Epithelial cell of esophagus (primary cell): ENCODE results near the gene CRB3.

Experiments
- DNase-seq: peaks from one replicate; pipeline ENCODE4 v3.0.0; 2010; ENCODE audit warnings: low read depth
- H3K4me3 ChIP-seq: 2 replicates; pipeline ENCODE4 v1.5.1; 2011; ENCODE audit warnings: mild to moderate bottlenecking, low read length, control low read depth
- TF ChIP-seq, protein P1 (sequence below): IDR thresholded peaks from 2 replicates; pipeline ENCODE4 v1.5.1; 2011; ENCODE audit warnings: low read depth, mild to moderate bottlenecking, low read length, control low read depth, inconsistent platforms; ENCODE audit not compliant: insufficient read depth; ENCODE audit errors: missing control alignments

CRB3 gene

GRCh38 chr19:6491802-6492592 is 27.9 kb downstream of the CRB3 start:
- peak; percentile 16 for DNase-seq
- TF ChIP-seq, protein P1, sequence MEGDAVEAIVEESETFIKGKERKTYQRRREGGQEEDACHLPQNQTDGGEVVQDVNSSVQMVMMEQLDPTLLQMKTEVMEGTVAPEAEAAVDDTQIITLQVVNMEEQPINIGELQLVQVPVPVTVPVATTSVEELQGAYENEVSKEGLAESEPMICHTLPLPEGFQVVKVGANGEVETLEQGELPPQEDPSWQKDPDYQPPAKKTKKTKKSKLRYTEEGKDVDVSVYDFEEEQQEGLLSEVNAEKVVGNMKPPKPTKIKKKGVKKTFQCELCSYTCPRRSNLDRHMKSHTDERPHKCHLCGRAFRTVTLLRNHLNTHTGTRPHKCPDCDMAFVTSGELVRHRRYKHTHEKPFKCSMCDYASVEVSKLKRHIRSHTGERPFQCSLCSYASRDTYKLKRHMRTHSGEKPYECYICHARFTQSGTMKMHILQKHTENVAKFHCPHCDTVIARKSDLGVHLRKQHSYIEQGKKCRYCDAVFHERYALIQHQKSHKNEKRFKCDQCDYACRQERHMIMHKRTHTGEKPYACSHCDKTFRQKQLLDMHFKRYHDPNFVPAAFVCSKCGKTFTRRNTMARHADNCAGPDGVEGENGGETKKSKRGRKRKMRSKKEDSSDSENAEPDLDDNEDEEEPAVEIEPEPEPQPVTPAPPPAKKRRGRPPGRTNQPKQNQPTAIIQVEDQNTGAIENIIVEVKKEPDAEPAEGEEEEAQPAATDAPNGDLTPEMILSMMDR, result no peak
- H3K4me3 ChIP-seq, result no peak overlapping the region

DNA sequence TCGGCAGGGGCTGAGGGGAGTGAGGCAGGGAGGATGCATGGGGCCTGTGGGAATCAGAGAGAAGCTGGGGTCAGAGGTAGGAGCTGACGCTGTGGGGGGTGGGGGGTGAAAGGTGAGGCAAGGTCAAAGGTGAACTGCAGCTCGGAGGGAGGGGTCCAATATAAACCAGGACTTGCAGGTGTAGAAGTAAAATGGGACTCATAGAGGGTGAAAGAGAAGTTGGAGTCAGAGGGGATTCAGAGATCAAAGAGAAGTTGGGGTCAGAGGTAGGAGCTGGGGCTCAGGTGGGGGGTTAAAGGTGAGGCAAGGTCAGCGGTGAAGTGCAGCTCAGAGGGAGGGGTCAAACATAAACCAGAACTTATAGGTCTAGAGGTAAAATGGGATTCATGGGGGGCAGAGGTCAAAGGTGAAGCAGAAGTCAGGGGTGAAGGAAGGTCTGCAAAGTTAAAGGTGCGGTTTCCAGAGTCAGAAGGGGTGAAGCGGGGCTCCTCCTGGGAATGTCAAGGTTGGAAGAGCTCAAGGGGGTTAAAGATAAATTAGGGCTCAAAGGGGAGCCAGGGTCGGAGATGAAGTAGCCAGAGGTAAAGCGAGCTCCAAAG is 30.5 kb downstream of the CRB3 start:
- no peak for DNase-seq
- no peak overlapping the region for H3K4me3 ChIP-seq
- TF ChIP-seq, protein P1, result no peak

DNA sequence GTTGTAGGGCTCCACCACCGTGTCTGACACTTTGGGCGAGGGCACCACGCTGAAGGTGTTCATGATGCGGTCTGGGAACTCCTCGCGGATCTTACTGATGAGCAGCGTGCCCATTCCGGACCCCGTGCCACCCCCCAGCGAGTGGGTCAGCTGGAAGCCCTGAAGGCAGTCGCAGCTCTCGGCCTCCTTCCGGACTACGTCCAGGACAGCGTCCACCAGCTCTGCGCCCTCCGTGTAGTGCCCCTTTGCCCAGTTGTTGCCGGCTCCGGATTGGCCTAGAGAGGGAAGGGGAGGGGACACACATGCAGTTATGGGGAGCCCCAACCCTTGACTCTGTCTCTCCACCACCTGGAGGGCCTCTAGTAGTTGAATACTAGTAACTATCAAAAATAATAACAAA is 31.9 kb downstream of the CRB3 start:
- DNase-seq, result no peak
- H3K4me3 ChIP-seq, result no peak overlapping the region
- TF ChIP-seq, protein P1, result no peak

- TF ChIP-seq, protein P1, result no peak
- no peak overlapping the region for H3K4me3 ChIP-seq
- DNase-seq, result no peak
Observed at GRCh38 chr19:6498294-6499036, 34.4 kb downstream of the CRB3 start.

DNA sequence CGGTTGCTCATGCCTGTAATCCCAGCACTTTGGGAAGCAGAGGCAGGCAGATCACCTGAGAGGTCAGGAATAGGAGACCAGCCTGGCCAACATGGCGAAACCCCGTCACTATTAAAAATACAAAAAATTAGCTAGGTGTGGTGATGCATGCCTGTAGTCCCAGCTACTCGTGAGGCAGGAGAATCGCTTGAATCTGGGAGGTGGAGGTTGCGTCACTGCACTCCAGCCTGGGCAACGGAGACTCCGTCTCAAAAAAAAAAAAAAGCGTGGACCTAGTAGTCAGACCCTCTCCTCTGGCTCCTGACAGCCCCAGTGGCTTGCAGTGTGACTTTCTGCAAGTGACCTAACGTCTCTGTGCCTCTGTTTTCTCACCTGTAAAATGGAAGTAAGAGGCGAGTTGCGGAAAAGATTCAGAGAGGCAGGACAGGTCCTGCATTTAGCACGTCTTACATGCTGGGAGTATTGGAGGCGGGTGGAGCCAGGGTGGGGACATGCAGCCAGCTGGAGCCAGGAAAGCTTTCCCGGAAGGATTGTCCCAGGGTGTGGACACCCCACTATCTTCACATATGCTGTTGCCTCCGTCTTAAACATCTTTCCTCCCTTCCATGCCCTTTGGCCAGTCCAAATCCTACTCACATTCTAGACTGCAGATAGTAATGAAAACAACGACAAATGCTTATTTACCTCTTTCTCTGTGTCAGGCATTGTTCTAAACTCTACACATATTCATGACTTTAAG is 35.1 kb downstream of the CRB3 start:
- TF ChIP-seq, protein P1, result no peak
- H3K4me3 ChIP-seq, result no peak overlapping the region
- DNase-seq, result no peak

GRCh38 chr19:6500837-6501739 is 37.0 kb downstream of the CRB3 start:
- DNase-seq, result no peak
- no peak overlapping the region for H3K4me3 ChIP-seq
- TF ChIP-seq, protein P1, result no peak
